ENCODE data around the gene OIT3.

DNA sequence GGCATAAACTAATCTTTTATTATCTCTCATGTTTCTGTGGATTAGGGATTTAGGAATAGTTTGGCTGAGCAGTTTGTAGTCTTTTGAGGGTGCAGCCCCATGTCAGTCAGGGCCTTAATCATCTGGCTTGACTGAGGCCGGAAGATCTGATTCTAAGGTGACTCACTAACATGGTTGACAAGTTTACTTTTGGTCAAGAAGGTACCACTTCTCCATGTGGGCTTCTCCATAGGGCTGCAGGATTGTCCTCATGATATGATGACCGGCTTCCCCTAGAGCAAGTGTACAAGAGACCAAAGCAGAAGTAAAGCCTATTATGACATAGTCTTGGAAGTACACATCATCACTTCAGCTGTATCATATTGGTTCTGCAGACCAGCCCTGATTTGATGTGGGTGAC, 45.9 kb upstream of the OIT3 start:
- TF ChIP-seq, protein P1, sequence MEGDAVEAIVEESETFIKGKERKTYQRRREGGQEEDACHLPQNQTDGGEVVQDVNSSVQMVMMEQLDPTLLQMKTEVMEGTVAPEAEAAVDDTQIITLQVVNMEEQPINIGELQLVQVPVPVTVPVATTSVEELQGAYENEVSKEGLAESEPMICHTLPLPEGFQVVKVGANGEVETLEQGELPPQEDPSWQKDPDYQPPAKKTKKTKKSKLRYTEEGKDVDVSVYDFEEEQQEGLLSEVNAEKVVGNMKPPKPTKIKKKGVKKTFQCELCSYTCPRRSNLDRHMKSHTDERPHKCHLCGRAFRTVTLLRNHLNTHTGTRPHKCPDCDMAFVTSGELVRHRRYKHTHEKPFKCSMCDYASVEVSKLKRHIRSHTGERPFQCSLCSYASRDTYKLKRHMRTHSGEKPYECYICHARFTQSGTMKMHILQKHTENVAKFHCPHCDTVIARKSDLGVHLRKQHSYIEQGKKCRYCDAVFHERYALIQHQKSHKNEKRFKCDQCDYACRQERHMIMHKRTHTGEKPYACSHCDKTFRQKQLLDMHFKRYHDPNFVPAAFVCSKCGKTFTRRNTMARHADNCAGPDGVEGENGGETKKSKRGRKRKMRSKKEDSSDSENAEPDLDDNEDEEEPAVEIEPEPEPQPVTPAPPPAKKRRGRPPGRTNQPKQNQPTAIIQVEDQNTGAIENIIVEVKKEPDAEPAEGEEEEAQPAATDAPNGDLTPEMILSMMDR (conservative IDR thresholded peaks at IDR 0.05; ENCODE audit: low read length), result no peak
- TF ChIP-seq EZH2phosphoT487 (IDR thresholded peaks at IDR 0.05; ENCODE audit: borderline replicate concordance, low read depth, low read length), result no peak
